ENCODE data around the gene DNAAF8.

The DNAAF8 gene

DNA sequence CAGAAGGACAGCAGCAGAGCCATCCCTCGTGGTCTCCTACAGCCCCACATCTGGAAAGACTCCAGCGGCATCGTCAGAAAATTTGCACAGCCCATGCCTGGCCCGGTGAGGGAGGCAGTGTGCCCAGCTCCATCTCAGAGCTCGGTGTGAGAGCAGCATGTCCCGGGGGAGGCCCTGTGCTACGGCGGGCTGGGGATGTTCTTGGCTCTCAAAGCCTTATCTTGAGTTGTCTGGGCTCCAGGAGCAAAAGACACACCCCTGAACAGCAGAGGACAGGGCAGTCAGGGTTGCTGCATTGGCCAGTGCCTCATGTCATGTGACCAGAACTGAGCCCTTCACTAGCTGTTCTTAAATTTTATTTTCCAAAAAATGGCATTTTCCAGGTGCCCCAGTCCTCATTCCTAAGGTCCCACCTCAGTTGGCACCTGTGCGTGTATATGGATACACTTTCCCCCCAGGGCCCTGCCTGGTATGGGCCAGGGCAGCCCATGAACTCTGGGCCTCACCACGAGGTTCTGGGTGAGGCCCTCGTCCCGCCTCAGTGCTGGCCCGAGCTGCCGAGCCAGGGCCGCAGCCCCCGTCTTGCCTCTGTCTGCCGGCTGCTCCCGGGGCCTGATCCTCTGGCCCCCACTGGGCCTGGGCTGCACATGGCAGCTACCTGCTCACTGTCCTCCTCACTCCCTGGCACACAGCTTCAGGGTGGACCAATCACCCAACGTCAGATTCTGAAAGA is 38.0 kb upstream of the DNAAF8 start:
- ChIA-PET POLR2A (interaction anchor here (0.9 to 2.9 kb wide), 4 partner anchors 10 to 262 kb away, joined by 3 to 12 read pairs (median 4); partner anchors contain the start of genes ANKS3, DNAAF8 and SEC14L5), CTCF (interaction anchor here (0.6 kb wide), 1 partner anchor 328 kb away, joined by 3 read pairs; no protein-coding TSS in a partner anchor)
- no peak for DNase-seq (ENCODE audit: extremely low spot score)
- TF ChIP-seq, protein P1, sequence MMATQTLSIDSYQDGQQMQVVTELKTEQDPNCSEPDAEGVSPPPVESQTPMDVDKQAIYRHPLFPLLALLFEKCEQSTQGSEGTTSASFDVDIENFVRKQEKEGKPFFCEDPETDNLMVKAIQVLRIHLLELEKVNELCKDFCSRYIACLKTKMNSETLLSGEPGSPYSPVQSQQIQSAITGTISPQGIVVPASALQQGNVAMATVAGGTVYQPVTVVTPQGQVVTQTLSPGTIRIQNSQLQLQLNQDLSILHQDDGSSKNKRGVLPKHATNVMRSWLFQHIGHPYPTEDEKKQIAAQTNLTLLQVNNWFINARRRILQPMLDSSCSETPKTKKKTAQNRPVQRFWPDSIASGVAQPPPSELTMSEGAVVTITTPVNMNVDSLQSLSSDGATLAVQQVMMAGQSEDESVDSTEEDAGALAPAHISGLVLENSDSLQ (IDR thresholded peaks at IDR 0.05), result no peak
- TF ChIP-seq LEF1 (IDR thresholded peaks at IDR 0.05; ENCODE audit: borderline replicate concordance), result no peak
- TF ChIP-seq SUZ12 (IDR thresholded peaks at IDR 0.05), result no peak
- TF ChIP-seq ZNF384 (IDR thresholded peaks at IDR 0.05), result no peak
- TF ChIP-seq HDGF (IDR thresholded peaks at IDR 0.05; ENCODE audit: borderline replicate concordance), result no peak
- TF ChIP-seq BHLHE40 (IDR thresholded peaks at IDR 0.05; ENCODE audit: borderline replicate concordance), result no peak
- TF ChIP-seq NFRKB (IDR thresholded peaks at IDR 0.05), result no peak

DNA sequence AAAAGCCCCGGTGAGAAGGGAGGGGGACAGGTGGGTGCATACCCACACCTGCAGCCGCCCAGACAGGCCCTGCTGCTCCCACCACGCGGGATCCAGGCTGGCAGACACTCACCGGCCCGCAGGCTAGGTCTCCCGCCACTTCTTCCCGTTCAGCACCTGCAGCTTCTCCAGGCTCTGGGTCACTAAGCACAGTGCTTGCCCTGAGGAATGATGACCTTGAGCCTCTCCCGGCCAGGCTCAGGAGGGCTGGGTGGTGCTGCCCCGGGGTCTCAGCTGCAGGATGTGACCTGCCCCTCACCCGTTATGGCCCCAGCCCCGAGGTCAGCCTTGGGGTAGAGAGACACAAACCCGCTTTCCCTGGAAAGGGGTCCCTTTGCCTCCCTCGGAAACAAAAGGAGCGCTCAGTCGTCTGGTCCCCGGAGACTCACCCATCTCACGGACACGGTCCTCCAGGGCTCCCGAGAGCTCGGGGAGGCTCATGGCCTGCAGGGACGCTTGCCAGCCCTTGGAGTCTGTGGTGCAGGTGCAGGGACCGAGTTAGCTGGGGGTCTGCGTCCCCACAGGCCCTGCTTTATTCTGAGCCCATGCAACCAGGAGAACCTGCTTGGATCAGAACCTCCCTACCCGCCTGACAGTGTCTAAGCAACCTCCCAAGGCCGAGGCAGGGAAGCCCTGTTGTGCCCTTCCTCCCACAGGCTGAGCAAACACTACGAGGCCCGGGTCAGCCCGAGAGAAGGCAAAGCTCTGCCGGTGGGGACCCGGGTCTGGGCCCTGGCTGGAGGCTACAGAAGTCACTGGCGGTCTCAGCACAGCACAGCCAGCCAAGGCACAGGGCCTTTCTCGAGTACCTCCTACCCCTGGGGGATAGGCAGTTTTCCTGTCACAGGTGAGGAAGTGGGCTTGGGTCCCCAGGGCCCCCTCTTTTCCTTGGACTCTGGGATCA is 37.2 kb upstream of the DNAAF8 start:
- TF ChIP-seq ELF4 (IDR thresholded peaks at IDR 0.05) (no peak), NFRKB (IDR thresholded peaks at IDR 0.05) (no peak), FOXM1 (IDR thresholded peaks at IDR 0.05; ENCODE audit: borderline replicate concordance) (no peak), HDGF (IDR thresholded peaks at IDR 0.05; ENCODE audit: borderline replicate concordance) (no peak), L3MBTL2 (conservative IDR thresholded peaks at IDR 0.05) (no peak), CTBP1 (IDR thresholded peaks at IDR 0.05; ENCODE audit: borderline replicate concordance) (no peak)
- ChIA-PET CTCF (interaction anchor here (0.6 kb wide), 1 partner anchor 327 kb away, joined by 3 read pairs; no protein-coding TSS in a partner anchor), POLR2A (interaction anchor here (1.5 kb wide), 1 partner anchor 81 kb away, joined by 5 read pairs; no protein-coding TSS in a partner anchor)
- DNase-seq (ENCODE audit: extremely low spot score), result no peak

DNA sequence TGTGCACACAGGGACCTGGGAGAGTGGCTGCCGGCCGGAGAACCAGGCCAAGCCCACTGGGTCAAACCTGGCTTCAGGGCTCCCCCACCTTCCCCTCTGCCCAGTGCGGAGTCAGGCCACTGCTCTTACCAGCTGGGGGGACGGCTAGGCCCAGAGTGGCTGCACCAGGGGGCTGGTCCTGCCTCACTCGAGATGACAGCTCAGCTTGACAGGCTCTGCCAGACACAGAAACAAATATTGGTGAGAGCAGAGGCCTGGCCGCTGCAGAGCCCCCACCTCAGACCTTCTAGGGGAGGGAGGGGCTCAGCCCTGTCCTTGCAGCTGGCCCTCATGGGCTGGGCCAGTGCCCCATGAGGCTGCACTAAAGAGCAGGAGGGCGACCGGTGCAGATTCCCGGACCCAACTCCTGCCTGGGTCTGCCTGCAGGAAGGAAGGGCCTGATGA is 36.5 kb upstream of the DNAAF8 start:
- no peak for DNase-seq (ENCODE audit: extremely low spot score)
- ChIA-PET CTCF (no interaction called here), POLR2A (no interaction called here)
- TF ChIP-seq ZNF384 (IDR thresholded peaks at IDR 0.05) (no peak), FOXM1 (IDR thresholded peaks at IDR 0.05; ENCODE audit: borderline replicate concordance) (no peak), SUZ12 (IDR thresholded peaks at IDR 0.05) (no peak), FOXA1 (IDR thresholded peaks at IDR 0.05) (no peak), FOXK2 (IDR thresholded peaks at IDR 0.05) (no peak), BHLHE40 (IDR thresholded peaks at IDR 0.05; ENCODE audit: borderline replicate concordance) (no peak), SP1 (IDR thresholded peaks at IDR 0.05) (no peak), LEF1 (IDR thresholded peaks at IDR 0.05; ENCODE audit: borderline replicate concordance) (no peak), TARDBP (IDR thresholded peaks at IDR 0.05) (no peak), ELF4 (IDR thresholded peaks at IDR 0.05) (no peak), NFRKB (IDR thresholded peaks at IDR 0.05) (no peak), ARNT (IDR thresholded peaks at IDR 0.05) (no peak), CTBP1 (IDR thresholded peaks at IDR 0.05; ENCODE audit: borderline replicate concordance) (no peak), L3MBTL2 (conservative IDR thresholded peaks at IDR 0.05) (no peak), HDGF (IDR thresholded peaks at IDR 0.05; ENCODE audit: borderline replicate concordance) (no peak)
- TF ChIP-seq, protein P1 (IDR thresholded peaks at IDR 0.05), result no peak

DNA sequence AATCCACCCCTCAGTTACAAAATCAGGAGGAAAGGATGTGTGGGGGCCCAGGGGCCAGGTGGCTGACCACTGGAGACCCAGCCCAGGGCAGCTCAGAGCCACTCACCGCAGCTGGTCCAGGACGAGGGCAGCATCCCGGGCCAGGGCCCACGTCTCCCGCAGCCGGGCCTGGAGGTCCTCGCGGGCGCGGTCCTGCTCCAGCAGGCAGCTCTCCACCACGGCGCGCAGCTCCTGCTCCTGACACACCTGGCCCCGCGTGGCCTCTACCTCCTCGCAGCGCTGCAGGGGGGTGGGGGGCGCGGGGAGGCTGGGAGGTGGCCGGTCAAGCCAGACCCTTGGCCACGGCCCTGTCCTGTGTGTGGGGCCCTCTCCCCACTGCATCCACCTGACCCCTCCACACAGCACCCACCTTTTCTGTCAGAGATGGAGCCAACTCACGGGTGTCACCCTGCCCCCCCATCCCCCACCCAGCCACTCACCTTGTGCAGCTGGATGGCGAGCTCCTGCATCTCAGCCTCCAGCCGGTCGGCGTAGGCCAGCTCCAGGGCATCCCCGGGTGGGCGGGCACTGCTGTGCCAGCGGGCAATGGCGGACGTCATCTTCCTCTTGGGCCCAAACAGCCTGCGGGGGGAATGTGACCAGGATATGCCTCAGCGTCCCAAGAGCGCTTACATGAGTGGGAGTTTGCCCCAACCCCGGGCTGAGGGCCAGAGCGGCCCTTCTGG is 35.9 kb upstream of the DNAAF8 start:
- TF ChIP-seq FOXM1 (IDR thresholded peaks at IDR 0.05; ENCODE audit: borderline replicate concordance) (no peak), SP1 (IDR thresholded peaks at IDR 0.05) (no peak), TARDBP (IDR thresholded peaks at IDR 0.05) (no peak), L3MBTL2 (conservative IDR thresholded peaks at IDR 0.05) (no peak), ZNF384 (IDR thresholded peaks at IDR 0.05) (no peak), SUZ12 (IDR thresholded peaks at IDR 0.05) (no peak), ELF4 (IDR thresholded peaks at IDR 0.05) (no peak), LEF1 (IDR thresholded peaks at IDR 0.05; ENCODE audit: borderline replicate concordance) (no peak), ARNT (IDR thresholded peaks at IDR 0.05) (no peak), FOXK2 (IDR thresholded peaks at IDR 0.05) (no peak), BHLHE40 (IDR thresholded peaks at IDR 0.05; ENCODE audit: borderline replicate concordance) (no peak), HDGF (IDR thresholded peaks at IDR 0.05; ENCODE audit: borderline replicate concordance) (no peak), NFRKB (IDR thresholded peaks at IDR 0.05) (no peak), FOXA1 (IDR thresholded peaks at IDR 0.05) (no peak), CTBP1 (IDR thresholded peaks at IDR 0.05; ENCODE audit: borderline replicate concordance) (no peak)
- TF ChIP-seq, protein P1 (IDR thresholded peaks at IDR 0.05), result no peak
- DNase-seq (ENCODE audit: extremely low spot score), result no peak
- CTCF ChIA-PET, result no interaction called here
- POLR2A ChIA-PET, result no interaction called here

DNA sequence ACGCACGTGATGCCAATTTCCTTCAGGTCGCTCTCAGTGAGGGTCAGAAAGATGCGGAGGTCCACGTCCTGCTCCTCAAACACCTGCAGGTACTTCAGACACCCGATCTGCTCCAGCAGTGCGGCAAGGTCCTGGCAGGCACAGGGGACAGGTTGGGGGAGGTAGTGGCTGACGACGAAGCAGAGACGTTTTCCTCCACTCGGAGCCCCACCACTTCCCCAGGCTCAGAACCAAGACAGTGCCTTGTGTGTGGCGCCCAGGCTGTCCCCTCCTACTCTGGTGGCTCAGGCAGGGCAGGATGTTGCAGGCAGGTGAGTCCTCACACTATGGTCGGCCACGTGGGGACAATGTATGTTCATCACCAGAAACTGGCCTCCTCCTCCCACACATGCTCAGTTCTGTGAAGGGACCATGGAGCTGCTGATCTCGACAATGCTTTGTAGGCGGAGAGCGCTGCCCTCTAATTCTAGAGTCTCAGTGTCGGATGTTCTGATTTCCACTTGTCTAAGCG is 35.2 kb upstream of the DNAAF8 start:
- ChIA-PET CTCF (no interaction called here), POLR2A (no interaction called here)
- no peak for DNase-seq (ENCODE audit: extremely low spot score)
- TF ChIP-seq CTBP1 (IDR thresholded peaks at IDR 0.05; ENCODE audit: borderline replicate concordance), result no peak
- no peak for TF ChIP-seq ARNT (IDR thresholded peaks at IDR 0.05)
- TF ChIP-seq, protein P1 (IDR thresholded peaks at IDR 0.05), result no peak
- TF ChIP-seq LEF1 (IDR thresholded peaks at IDR 0.05; ENCODE audit: borderline replicate concordance), result no peak
- TF ChIP-seq ZNF384 (IDR thresholded peaks at IDR 0.05), result no peak
- no peak for TF ChIP-seq BHLHE40 (IDR thresholded peaks at IDR 0.05; ENCODE audit: borderline replicate concordance)
- no peak for TF ChIP-seq FOXA1 (IDR thresholded peaks at IDR 0.05)
- no peak for TF ChIP-seq L3MBTL2 (conservative IDR thresholded peaks at IDR 0.05)
- no peak for TF ChIP-seq FOXM1 (IDR thresholded peaks at IDR 0.05; ENCODE audit: borderline replicate concordance)
- TF ChIP-seq HDGF (IDR thresholded peaks at IDR 0.05; ENCODE audit: borderline replicate concordance), result no peak
- no peak for TF ChIP-seq FOXK2 (IDR thresholded peaks at IDR 0.05)
